A549 (cell line): ENCODE data around the gene CNTNAP5. TPM values are rescaled to one million over a fixed set of nuclear protein-coding genes. Genes with fewer than 3 reads are reported as not detected.

ENCODE experiments used
- ATAC-seq, 2 experiments: fragments of 200-7000 bp in 1 of 2; fragments of >200 bp in 1 of 2; cut with Nextera tagmentation in 1 of 2; cut with Tn5 transposase in 1 of 2; 3 replicates each; pipeline versions ENCODE4 v1.8.0 to v1.9.1; 2018 to 2020; ENCODE audit warnings: mild to moderate bottlenecking in 1 of 2, moderate library complexity in 1 of 2
- CTCF ChIA-PET: fragments of 300-600 bp; sonication (Branson Sonifier 250); formaldehyde crosslinking; extraction: SDS; loops from one replicate; lab custom pipeline; 2021; ENCODE audit warnings: antibody characterized with exemption, inconsistent platforms; lab: Yijun Ruan, JAX
- POLR2A ChIA-PET: fragments of 350-600 bp; formaldehyde crosslinking; extraction: SDS; loops from one replicate; lab custom pipeline; 2021; ENCODE audit warnings: antibody characterized with exemption, inconsistent platforms; lab: Yijun Ruan, JAX
- DNase-seq, 2 experiments: peaks; one replicate each; pipeline versions ENCODE4 v3.0.0 to v3.0.0-alpha.2; 2011 to 2016; ENCODE audit warnings: low read depth in 1 of 2, low spot score in 1 of 2
- FAIRE-seq: peaks from 2 replicates; lab custom pipeline; 2011; peaks lifted over from hg19 to GRCh38; lab: Jason Lieb, UNC
- H3K27ac ChIP-seq, 2 experiments: fragments of >200 bp; sonication (Bioruptor Twin); formaldehyde crosslinking; 3 replicates each; pipeline ENCODE4 v1.5.1; 2016 to 2017
- H3K4me1 ChIP-seq: fragments of >200 bp; sonication (Bioruptor Twin); formaldehyde crosslinking; 3 replicates; pipeline ENCODE4 v1.6.1; 2016
- H3K4me2 ChIP-seq: fragments of >200 bp; sonication (Bioruptor Twin); formaldehyde crosslinking; 3 replicates; pipeline ENCODE4 v1.6.1; 2016
- H3K4me3 ChIP-seq: fragments of >200 bp; sonication (Bioruptor Twin); formaldehyde crosslinking; 3 replicates; pipeline ENCODE4 v1.5.1; 2016
- H3K9me3 ChIP-seq: fragments of >200 bp; sonication (Bioruptor Twin); formaldehyde crosslinking; 3 replicates; pipeline ENCODE4 v1.6.1; 2016
- BHLHE40 ChIP-seq: IDR thresholded peaks from 2 replicates; pipeline ENCODE4 v1.6.1; 2012; ENCODE audit warnings: low read depth, low read length, inconsistent platforms
- CEBPB ChIP-seq, 2 experiments: fragments of >200 bp in 1 of 2; sonication (Bioruptor Twin) in 1 of 2; formaldehyde crosslinking in 1 of 2; IDR thresholded peaks; 2 replicates each; pipeline ENCODE4 v1.6.1; 2012 to 2016
- EP300 ChIP-seq, 2 experiments: fragments of >200 bp; sonication (Bioruptor Twin); formaldehyde crosslinking; IDR thresholded peaks; 2 replicates in 1 of 2; 3 replicates in 1 of 2; pipeline ENCODE4 v1.6.1; 2016 to 2017
- GATA3 ChIP-seq: IDR thresholded peaks from 2 replicates; pipeline ENCODE4 v1.6.1; 2012; ENCODE audit warnings: borderline replicate concordance
- HEYL ChIP-seq: fragments of 250-450 bp; sonication (Bioruptor Pico); IDR thresholded peaks from 2 replicates; pipeline ENCODE4 v1.8.0; 2021; ENCODE audit warnings: mild to moderate bottlenecking, moderate library complexity
- HOXB5 ChIP-seq: fragments of 250-450 bp; sonication (Bioruptor Pico); IDR thresholded peaks from 2 replicates; pipeline ENCODE4 v1.5.0; 2020; ENCODE audit warnings: mild to moderate bottlenecking, moderate library complexity
- JUN ChIP-seq, 2 experiments: fragments of >200 bp; sonication (Bioruptor Twin); formaldehyde crosslinking; IDR thresholded peaks; 2 replicates in 1 of 2; 3 replicates in 1 of 2; pipeline ENCODE4 v1.6.1; 2016 to 2017
- KDM1A ChIP-seq: fragments of 200-600 bp; sonication (generic); IDR thresholded peaks from 2 replicates; pipeline ENCODE4 v1.6.1; 2016; ENCODE audit warnings: low read depth, mild to moderate bottlenecking
- MAFK ChIP-seq: fragments of 450-650 bp; IDR thresholded peaks from 2 replicates; pipeline ENCODE4 v1.6.1; 2014; ENCODE audit not compliant: partially characterized antibody
- MYC ChIP-seq: IDR thresholded peaks from 2 replicates; pipeline ENCODE4 v1.6.1; 2012; ENCODE audit warnings: mild to moderate bottlenecking, inconsistent platforms, low read length, improper control_type of control experiment, borderline replicate concordance
- NPAS2 ChIP-seq: fragments of 250-450 bp; sonication (Bioruptor Pico); IDR thresholded peaks from 2 replicates; pipeline ENCODE4 v1.8.0; 2022; ENCODE audit warnings: mild to moderate bottlenecking, moderate library complexity, borderline replicate concordance
- PBX3 ChIP-seq: IDR thresholded peaks from 2 replicates; pipeline ENCODE4 v1.6.1; 2012
- PHF8 ChIP-seq: fragments of 200-600 bp; sonication (generic); IDR thresholded peaks from 2 replicates; pipeline ENCODE4 v1.6.1; 2016; ENCODE audit warnings: low read depth, mild to moderate bottlenecking, antibody characterized with exemption, moderate library complexity, borderline replicate concordance
- RAD21 ChIP-seq, 2 experiments: fragments of >200 bp in 1 of 2; sonication (Bioruptor Twin) in 1 of 2; formaldehyde crosslinking in 1 of 2; IDR thresholded peaks in 1 of 2; conservative IDR thresholded peaks in 1 of 2; 2 replicates in 1 of 2; 3 replicates in 1 of 2; pipeline ENCODE4 v1.6.1; 2012 to 2018; ENCODE audit warnings: inconsistent platforms in 1 of 2
- RCOR1 ChIP-seq: fragments of 150-350 bp; IDR thresholded peaks from 2 replicates; pipeline ENCODE4 v1.6.1; 2014; ENCODE audit warnings: antibody characterized with exemption, low read length, low read depth
- ZC3H11A ChIP-seq: fragments of 450-650 bp; IDR thresholded peaks from 2 replicates; pipeline ENCODE4 v1.6.1; 2014; ENCODE audit warnings: antibody characterized with exemption, mild to moderate bottlenecking
- ZFP36 ChIP-seq: fragments of 450-650 bp; IDR thresholded peaks from 2 replicates; pipeline ENCODE4 v1.6.1; 2014; ENCODE audit warnings: borderline replicate concordance; ENCODE audit not compliant: partially characterized antibody
- ZNF302 ChIP-seq: fragments of 250-450 bp; sonication (Bioruptor Pico); IDR thresholded peaks from 2 replicates; pipeline ENCODE4 v1.9.0; 2021; ENCODE audit warnings: inconsistent platforms, mild to moderate bottlenecking, moderate library complexity
- WGBS: methylation state at CpG from one replicate; pipeline ENCODE4 v1.1.6; 2017; ENCODE audit errors: missing lambda C conversion rate; 5-methylcytosine and 5-hydroxymethylcytosine counted together
- polyA plus RNA-seq, 4 experiments: library from polyadenylated mRNA; depleted of rRNA in 3 of 4; stranded (reverse); fragments of >200 nt; fragmentation: RNase III in 1 of 4; extraction: RNeasy Plus Mini Kit Qiagen cat#74134 plus additional on column Dnase treatment in 1 of 4; gene quantifications; 2 replicates in 3 of 4; 3 replicates in 1 of 4; pipeline ENCODE4 v1.2.3, GENCODE V29; 2011 to 2017
- TF ChIP-seq, protein P1 (sequence below): IDR thresholded peaks from 2 replicates; pipeline ENCODE4 v1.6.1; 2012; ENCODE audit warnings: low read depth, borderline replicate concordance
- TF ChIP-seq, protein P2 (sequence below): fragments of 450-650 bp; IDR thresholded peaks from 2 replicates; pipeline ENCODE4 v1.6.1; 2014; ENCODE audit warnings: antibody characterized with exemption
- TF ChIP-seq, protein P3 (sequence below): fragments of 250-450 bp; sonication (Bioruptor Pico); IDR thresholded peaks from 2 replicates; pipeline ENCODE4 v1.5.0; 2021; ENCODE audit warnings: mild to moderate bottlenecking, moderate library complexity, borderline replicate concordance
- TF ChIP-seq, protein P4 (sequence below): fragments of >200 bp; sonication (Bioruptor Twin); formaldehyde crosslinking; IDR thresholded peaks from 3 replicates; pipeline ENCODE4 v1.5.1; 2016

CNTNAP5 gene
- polyA plus RNA-seq, 2 of the 4 experiments (the other 2 are of a cell fraction), result not detected

- H3K4me1 ChIP-seq, result no peaks in the 10 kb centered on the region
- no peaks in the 10 kb centered on the region; the same call in 2 of the 3 replicates for H3K9me3 ChIP-seq
- CTCF ChIA-PET, result no interaction called here
- DNase-seq (no peak), FAIRE-seq (no peak), ATAC-seq (no peak)
- H3K4me2 ChIP-seq, result no peak overlapping the region
- no peak overlapping the region for H3K4me3 ChIP-seq
- 1% methylated on average over 8 of the region's 8 CpGs for WGBS
- TF ChIP-seq, protein P1, sequence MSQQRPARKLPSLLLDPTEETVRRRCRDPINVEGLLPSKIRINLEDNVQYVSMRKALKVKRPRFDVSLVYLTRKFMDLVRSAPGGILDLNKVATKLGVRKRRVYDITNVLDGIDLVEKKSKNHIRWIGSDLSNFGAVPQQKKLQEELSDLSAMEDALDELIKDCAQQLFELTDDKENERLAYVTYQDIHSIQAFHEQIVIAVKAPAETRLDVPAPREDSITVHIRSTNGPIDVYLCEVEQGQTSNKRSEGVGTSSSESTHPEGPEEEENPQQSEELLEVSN, result no peak
- TF ChIP-seq ZFP36, result no peak
- no peak for TF ChIP-seq ZNF302 (CRISPR knock-in tag)
- no peak for TF ChIP-seq PBX3
- no peak for TF ChIP-seq KDM1A
- no peak for TF ChIP-seq EP300 (IDR thresholded peaks at IDR 0.05)
- TF ChIP-seq, protein P2, sequence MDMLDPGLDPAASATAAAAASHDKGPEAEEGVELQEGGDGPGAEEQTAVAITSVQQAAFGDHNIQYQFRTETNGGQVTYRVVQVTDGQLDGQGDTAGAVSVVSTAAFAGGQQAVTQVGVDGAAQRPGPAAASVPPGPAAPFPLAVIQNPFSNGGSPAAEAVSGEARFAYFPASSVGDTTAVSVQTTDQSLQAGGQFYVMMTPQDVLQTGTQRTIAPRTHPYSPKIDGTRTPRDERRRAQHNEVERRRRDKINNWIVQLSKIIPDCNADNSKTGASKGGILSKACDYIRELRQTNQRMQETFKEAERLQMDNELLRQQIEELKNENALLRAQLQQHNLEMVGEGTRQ, result no peak
- TF ChIP-seq NPAS2 (CRISPR knock-in tag), result no peak
- no peak for TF ChIP-seq RAD21 (conservative IDR thresholded peaks at IDR 0.05 in 1 of 2, IDR thresholded peaks at IDR 0.05 in 1 of 2)
- TF ChIP-seq, protein P3, sequence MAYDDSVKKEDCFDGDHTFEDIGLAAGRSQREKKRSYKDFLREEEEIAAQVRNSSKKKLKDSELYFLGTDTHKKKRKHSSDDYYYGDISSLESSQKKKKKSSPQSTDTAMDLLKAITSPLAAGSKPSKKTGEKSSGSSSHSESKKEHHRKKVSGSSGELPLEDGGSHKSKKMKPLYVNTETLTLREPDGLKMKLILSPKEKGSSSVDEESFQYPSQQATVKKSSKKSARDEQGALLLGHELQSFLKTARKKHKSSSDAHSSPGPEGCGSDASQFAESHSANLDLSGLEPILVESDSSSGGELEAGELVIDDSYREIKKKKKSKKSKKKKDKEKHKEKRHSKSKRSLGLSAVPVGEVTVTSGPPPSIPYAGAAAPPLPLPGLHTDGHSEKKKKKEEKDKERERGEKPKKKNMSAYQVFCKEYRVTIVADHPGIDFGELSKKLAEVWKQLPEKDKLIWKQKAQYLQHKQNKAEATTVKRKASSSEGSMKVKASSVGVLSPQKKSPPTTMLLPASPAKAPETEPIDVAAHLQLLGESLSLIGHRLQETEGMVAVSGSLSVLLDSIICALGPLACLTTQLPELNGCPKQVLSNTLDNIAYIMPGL, result no peak
- TF ChIP-seq JUN (IDR thresholded peaks at IDR 0.05), result no peak
- no peak for TF ChIP-seq MYC
- no peak for TF ChIP-seq PHF8
- TF ChIP-seq, protein P4, sequence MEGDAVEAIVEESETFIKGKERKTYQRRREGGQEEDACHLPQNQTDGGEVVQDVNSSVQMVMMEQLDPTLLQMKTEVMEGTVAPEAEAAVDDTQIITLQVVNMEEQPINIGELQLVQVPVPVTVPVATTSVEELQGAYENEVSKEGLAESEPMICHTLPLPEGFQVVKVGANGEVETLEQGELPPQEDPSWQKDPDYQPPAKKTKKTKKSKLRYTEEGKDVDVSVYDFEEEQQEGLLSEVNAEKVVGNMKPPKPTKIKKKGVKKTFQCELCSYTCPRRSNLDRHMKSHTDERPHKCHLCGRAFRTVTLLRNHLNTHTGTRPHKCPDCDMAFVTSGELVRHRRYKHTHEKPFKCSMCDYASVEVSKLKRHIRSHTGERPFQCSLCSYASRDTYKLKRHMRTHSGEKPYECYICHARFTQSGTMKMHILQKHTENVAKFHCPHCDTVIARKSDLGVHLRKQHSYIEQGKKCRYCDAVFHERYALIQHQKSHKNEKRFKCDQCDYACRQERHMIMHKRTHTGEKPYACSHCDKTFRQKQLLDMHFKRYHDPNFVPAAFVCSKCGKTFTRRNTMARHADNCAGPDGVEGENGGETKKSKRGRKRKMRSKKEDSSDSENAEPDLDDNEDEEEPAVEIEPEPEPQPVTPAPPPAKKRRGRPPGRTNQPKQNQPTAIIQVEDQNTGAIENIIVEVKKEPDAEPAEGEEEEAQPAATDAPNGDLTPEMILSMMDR, result no peak
- TF ChIP-seq HOXB5 (CRISPR knock-in tag), result no peak
- no peak for TF ChIP-seq BHLHE40
- TF ChIP-seq CEBPB (IDR thresholded peaks at IDR 0.05), result no peak
- TF ChIP-seq RCOR1, result no peak
- TF ChIP-seq HEYL (CRISPR knock-in tag), result no peak
- no peak for TF ChIP-seq ZC3H11A
- H3K27ac ChIP-seq, result no peak overlapping the region
- POLR2A ChIA-PET, result no interaction called here
These were observed 284.6 kb downstream of the CNTNAP5 start for GRCh38 chr2:124309563-124310138.

GRCh38 chr2:124310671-124311070, 285.6 kb downstream of the CNTNAP5 start:
- no peak overlapping the region for H3K4me2 ChIP-seq
- no peak for TF ChIP-seq MAFK
- TF ChIP-seq PHF8, result no peak
- TF ChIP-seq GATA3, result no peak
- no peak overlapping the region for H3K27ac ChIP-seq
- DNase-seq, result no peak
- no peak for ATAC-seq
- no peak overlapping the region for H3K4me3 ChIP-seq
- WGBS, result 0% methylated on average over 4 of the region's 4 CpGs
- H3K4me1 ChIP-seq, result no peaks in the 10 kb centered on the region
- ChIA-PET CTCF (no interaction called here), POLR2A (no interaction called here)
- no peaks in the 10 kb centered on the region; the same call in 2 of the 3 replicates for H3K9me3 ChIP-seq
- no peak for FAIRE-seq
